HCT116 (cell line): Measurements from ENCODE around the gene FILIP1. TPM values are rescaled to one million over a fixed set of nuclear protein-coding genes. Genes with fewer than 3 reads are reported as not detected.

ENCODE experiments used
- ATAC-seq: fragments of 200-7000 bp; cut with Tn5 transposase; 2 replicates; pipeline ENCODE4 v1.9.1; 2020; ENCODE audit warnings: mild to moderate bottlenecking, moderate library complexity
- BruUV-seq: library from RNA; stranded (reverse); fragments of 400-500 nt; replicated peaks from 2 replicates; lab custom pipeline; 2021; lab: Mats Ljungman, UMichigan
- CTCF ChIA-PET: fragments of 300-600 bp; sonication (Branson Sonifier 250); formaldehyde crosslinking; loops from one replicate; lab custom pipeline; 2021; ENCODE audit warnings: antibody characterized with exemption; lab: Charles Lee
- POLR2A ChIA-PET: fragments of 300-600, 350-600 bp; sonication (Branson Sonifier 250); formaldehyde crosslinking; loops from one replicate; lab custom pipeline; 2021; ENCODE audit warnings: antibody characterized with exemption; lab: Charles Lee
- RAD21 ChIA-PET, 2 experiments: fragments of 300-600 bp; sonication (Branson Sonifier 250); formaldehyde crosslinking; loops; one replicate each; lab custom pipeline; 2023; ENCODE audit warnings: low total read pairs in 2 of 2; ENCODE audit not compliant: uncharacterized antibody in 2 of 2, unreplicated experiment in 2 of 2, low non-redundant PET in 1 of 2; lab: Charles Lee
- DNase-seq: peaks from one replicate; pipeline ENCODE4 v3.0.0-alpha.2; 2010; ENCODE audit warnings: low read depth, low spot score
- H2AFZ ChIP-seq: fragments of 200-600 bp; shearing (Covaris generic), sonication (generic); 2 replicates; pipeline ENCODE4 v1.6.1; 2017; ENCODE audit warnings: low read depth, mixed run types, mixed read lengths, antibody characterized with exemption, low read length; ENCODE audit not compliant: poor library complexity, severe bottlenecking
- H3K27ac ChIP-seq: 2 replicates; pipeline ENCODE4 v1.5.1; 2012; ENCODE audit warnings: low read depth, low read length
- H3K27me3 ChIP-seq: fragments of 200-600 bp; sonication (generic); 2 replicates; pipeline ENCODE4 v1.6.1; 2016; ENCODE audit warnings: mixed run types, low read length, mixed read lengths; ENCODE audit not compliant: insufficient read depth
- H3K36me3 ChIP-seq, 2 experiments: fragments of 200-500 bp in 1 of 2; fragments of 200-600 bp in 1 of 2; sonication (Bioruptor generic) in 1 of 2; sonication (generic) in 1 of 2; 2 replicates each; pipeline versions ENCODE4 v1.5.1 to v1.6.1; 2014 to 2016; ENCODE audit warnings: low read length in 2 of 2, inconsistent platforms in 1 of 2, mixed read lengths in 1 of 2, mixed run types in 1 of 2; ENCODE audit not compliant: insufficient read depth in 2 of 2, control insufficient read depth in 1 of 2
- H3K4me1 ChIP-seq, 2 experiments: fragments of 200-600 bp in 1 of 2; sonication (generic) in 1 of 2; 2 replicates each; pipeline versions ENCODE4 v1.5.1 to v1.6.1; 2012 to 2017; ENCODE audit warnings: low read length in 2 of 2, inconsistent platforms in 1 of 2, mild to moderate bottlenecking in 1 of 2, mixed read lengths in 1 of 2, mixed run types in 1 of 2, moderate library complexity in 1 of 2; ENCODE audit not compliant: insufficient read depth in 2 of 2, control insufficient read depth in 1 of 2
- H3K4me2 ChIP-seq: fragments of 200-600 bp; sonication (generic); 2 replicates; pipeline ENCODE4 v1.6.1; 2017; ENCODE audit warnings: mixed run types, low read length, mixed read lengths
- H3K4me3 ChIP-seq, 2 experiments: fragments of 200-600 bp in 1 of 2; sonication (generic) in 1 of 2; replicated peaks in 1 of 2; 2 replicates each; pipeline ENCODE4 v1.5.1; 2011 to 2016; ENCODE audit warnings: low read length in 2 of 2, control low read depth in 1 of 2, low read depth in 1 of 2, mild to moderate bottlenecking in 1 of 2, mixed read lengths in 1 of 2, mixed run types in 1 of 2
- H3K79me2 ChIP-seq: fragments of 200-600 bp; sonication (generic); 2 replicates; pipeline ENCODE4 v1.6.1; 2017; ENCODE audit warnings: mild to moderate bottlenecking, mixed run types, low read length, moderate library complexity, mixed read lengths; ENCODE audit not compliant: insufficient read depth
- H3K9ac ChIP-seq: fragments of 200-600 bp; sonication (generic); 2 replicates; pipeline ENCODE4 v1.6.1; 2016; ENCODE audit warnings: low read length, mixed read lengths
- H3K9me2 ChIP-seq: fragments of 200-600 bp; sonication (generic), shearing (Covaris generic); 2 replicates; pipeline ENCODE4 v1.6.1; 2017; ENCODE audit warnings: mixed run types, mild to moderate bottlenecking, moderate library complexity; ENCODE audit not compliant: insufficient read depth
- H3K9me3 ChIP-seq, 2 experiments: fragments of 200-500 bp in 1 of 2; fragments of 200-600 bp in 1 of 2; sonication (Bioruptor generic) in 1 of 2; sonication (generic) in 1 of 2; 2 replicates each; pipeline ENCODE4 v1.6.1; 2014 to 2017; ENCODE audit warnings: low read length in 2 of 2, mixed read lengths in 2 of 2, inconsistent platforms in 1 of 2, low read depth in 1 of 2, mild to moderate bottlenecking in 1 of 2, mixed run types in 1 of 2, moderate library complexity in 1 of 2; ENCODE audit not compliant: control insufficient read depth in 1 of 2, insufficient read depth in 1 of 2
- H4K20me1 ChIP-seq: fragments of 200-600 bp; sonication (generic), shearing (Covaris generic); 2 replicates; pipeline ENCODE4 v1.6.1; 2017; ENCODE audit warnings: mixed run types, mild to moderate bottlenecking, moderate library complexity; ENCODE audit not compliant: insufficient read depth
- ATF3 ChIP-seq: IDR thresholded peaks from 2 replicates; pipeline ENCODE4 v1.6.1; 2012
- CBX3 ChIP-seq: IDR thresholded peaks from 2 replicates; pipeline ENCODE4 v1.6.1; 2012; ENCODE audit warnings: low read depth
- ELF1 ChIP-seq: IDR thresholded peaks from 2 replicates; pipeline ENCODE4 v1.6.1; 2012; ENCODE audit warnings: low read depth, borderline replicate concordance
- EZH2 ChIP-seq: fragments of 200-600 bp; sonication (generic); IDR thresholded peaks from 2 replicates; pipeline ENCODE4 v1.6.1; 2017; ENCODE audit warnings: antibody characterized with exemption, mixed run types
- JUND ChIP-seq: IDR thresholded peaks from 2 replicates; pipeline ENCODE4 v1.6.1; 2012
- SIN3A ChIP-seq: IDR thresholded peaks from 2 replicates; pipeline ENCODE4 v1.6.1; 2012; ENCODE audit warnings: low read depth
- YY1 ChIP-seq: IDR thresholded peaks from 2 replicates; pipeline ENCODE4 v1.6.1; 2011; ENCODE audit warnings: low read length, low read depth, moderate library complexity, mild to moderate bottlenecking; ENCODE audit not compliant: insufficient replicate concordance; ENCODE audit errors: extremely low read depth
- ZBTB33 ChIP-seq: IDR thresholded peaks from 2 replicates; pipeline ENCODE4 v1.6.1; 2011; ENCODE audit warnings: mild to moderate bottlenecking, low read length, moderate library complexity; ENCODE audit not compliant: insufficient replicate concordance; ENCODE audit errors: extremely low read depth
- ZFX ChIP-seq: fragments of 450-650 bp; IDR thresholded peaks from 2 replicates; pipeline ENCODE4 v1.6.1; 2017
- ZNF274 ChIP-seq: fragments of 200-500 bp; sonication (Bioruptor generic); IDR thresholded peaks from 2 replicates; pipeline ENCODE4 v1.6.1; 2014; ENCODE audit warnings: mild to moderate bottlenecking, low read depth, low read length, inconsistent platforms
- intact Hi-C: fragments of 100-400 bp; cut with micrococcal nuclease; formaldehyde crosslinking; loops from 2 replicates; pipeline ENCODE4 v1.10.0; 2022
- total RNA-seq: library from RNA; stranded (reverse); gene quantifications from one replicate; pipeline ENCODE4 v1.2.1, GENCODE V29; 2021; ENCODE audit not compliant: unreplicated experiment

FILIP1 gene
- total RNA-seq, 1 experiment from 2014 or later: 0.05 TPM

DNA sequence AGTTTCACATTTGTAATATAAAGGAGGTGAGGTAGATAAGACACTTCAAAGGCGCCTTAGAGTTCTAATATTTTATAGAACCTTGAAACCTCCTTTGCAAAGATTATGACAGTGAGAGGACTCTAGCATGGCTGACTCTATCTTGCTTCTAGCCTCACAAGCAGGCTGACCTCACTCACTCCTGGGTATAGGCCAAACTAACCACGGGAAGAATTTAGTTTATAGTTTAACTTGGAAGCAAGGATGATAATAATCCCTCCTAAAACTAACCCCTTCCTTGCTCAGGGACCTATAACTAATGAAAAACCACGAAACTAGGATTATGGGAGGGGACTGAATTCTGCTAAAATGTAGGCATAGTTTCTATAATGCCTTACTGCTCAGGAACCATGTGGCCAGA is 84.3 kb downstream of the FILIP1 start:
- Histone ChIP-seq H3K9ac (no peak overlapping the region), H3K27ac (no peak overlapping the region), H3K36me3 (no peaks in the 10 kb centered on the region), H3K9me2 (no peaks in the 10 kb centered on the region), H3K79me2 (no peaks in the 10 kb centered on the region), H2AFZ (no peak overlapping the region), H3K4me2 (no peak overlapping the region), H4K20me1 (no peaks in the 10 kb centered on the region), H3K27me3 (no peaks in the 10 kb centered on the region), H3K4me1 (no peaks in the 10 kb centered on the region), H3K9me3 (no peaks in the 10 kb centered on the region), H3K4me3 (no peak overlapping the region)
- TF ChIP-seq ZNF274: no peak
- TF ChIP-seq ELF1: no peak
- TF ChIP-seq SIN3A: no peak
- no peak for TF ChIP-seq ATF3
- TF ChIP-seq CBX3: no peak
- TF ChIP-seq ZBTB33: no peak
- TF ChIP-seq ZFX: no peak
- CTCF ChIA-PET: no interaction called here
- intact Hi-C loops: no loop called here
- no peak for DNase-seq
- no TSS peak for BruUV-seq
- RAD21 ChIA-PET: no interaction called here
- ATAC-seq: no peak
- POLR2A ChIA-PET: no interaction called here

DNA sequence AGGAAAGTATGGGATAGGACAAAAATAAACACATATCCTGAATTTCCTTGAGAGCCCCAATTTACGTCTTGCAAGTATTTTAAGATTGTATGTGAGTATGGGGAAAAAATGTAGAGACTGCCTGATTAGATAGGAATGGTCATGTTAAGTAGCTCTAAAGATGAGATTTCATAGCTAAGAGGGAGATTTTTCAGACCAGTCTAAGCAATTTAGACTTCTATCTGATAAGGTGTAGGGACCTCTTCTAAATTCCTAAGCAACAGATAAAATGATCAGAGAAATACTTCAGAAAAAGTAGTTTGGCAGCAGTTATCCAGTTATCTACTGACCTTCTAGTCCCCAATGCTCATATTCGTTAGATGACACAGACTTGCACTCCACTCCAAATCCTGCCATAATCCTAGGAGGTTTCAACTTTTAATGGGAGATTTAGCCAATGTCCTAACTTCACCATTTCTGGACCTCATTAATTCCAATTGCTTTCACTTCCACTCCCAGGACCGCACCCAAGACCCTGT is 90.0 kb downstream of the FILIP1 start:
- no peak overlapping the region for H3K27ac ChIP-seq
- TF ChIP-seq YY1: no peak
- no peak for TF ChIP-seq EZH2
- TF ChIP-seq JUND: no peak
- TF ChIP-seq, all 23 proteins: peak for 0

More for the DNA sequence above, 90.0 kb downstream of the FILIP1 start:
- H3K9ac ChIP-seq: no peak overlapping the region
- no peaks in the 10 kb centered on the region for H3K36me3 ChIP-seq
- no peak overlapping the region for H3K4me2 ChIP-seq
- H3K4me1 ChIP-seq: peaks cover 9 to 13% of the 10 kb centered on the region in 2 experiments; a peak in 3 of 4 replicates
- H3K4me3 ChIP-seq: no peak overlapping the region
- DNase-seq (no peak), ATAC-seq (no peak)
- no peak overlapping the region for H2AFZ ChIP-seq
- H3K79me2 ChIP-seq: no peaks in the 10 kb centered on the region
- ChIA-PET CTCF (no interaction called here), RAD21 (no interaction called here), POLR2A (no interaction called here)
- H3K27me3 ChIP-seq: no peaks in the 10 kb centered on the region
- intact Hi-C loops: no loop called here
- H3K9me3 ChIP-seq: no peaks in the 10 kb centered on the region
- no TSS peak for BruUV-seq
- H4K20me1 ChIP-seq: no peaks in the 10 kb centered on the region
- no peaks in the 10 kb centered on the region for H3K9me2 ChIP-seq
